NOMO-1 treated with dmso at 0.1 percent for 144 hours (cell line): ENCODE results near the gene FAM171A2.
"Not testable (repeated sequence)": the region's sequence is repeated elsewhere in the genome, so short reads cannot be mapped to it uniquely, and the experiment has no call there.

Experiments used
- DNase-seq: peaks from one replicate; lab custom pipeline; 2025; ENCODE audit not compliant: unreplicated experiment; lab: John Stamatoyannopoulos, UW

Gene FAM171A2

GRCh38 chr17:44347206-44348055 lies 16.2 kb downstream of the FAM171A2 start:
- DNase-seq, result not testable (repeated sequence)

GRCh38 chr17:44346064-44346844 lies 17.4 kb downstream of the FAM171A2 start:
- no peak for DNase-seq

GRCh38 chr17:44345454-44346026 lies 18.1 kb downstream of the FAM171A2 start:
- DNase-seq, result peak; percentile 67

- DNase-seq, result peak; percentile 96
These were observed 18.7 kb downstream of the FAM171A2 start, which contains the start of gene GRN for GRCh38 chr17:44344939-44345453. TSS of gene GRN (plus strand) at chr17:44345302. CDS start at chr17:44349165, 3,863 bp downstream.

- no peak for DNase-seq
These were observed 20.0 kb downstream of the FAM171A2 start for GRCh38 chr17:44343510-44344209.

- not testable (repeated sequence) for DNase-seq
These were observed 23.1 kb downstream of the FAM171A2 start for GRCh38 chr17:44340553-44340952.

GRCh38 chr17:44338702-44339101 lies 25.0 kb downstream of the FAM171A2 start:
- no peak for DNase-seq

- no peak for DNase-seq
These were observed 27.7 kb downstream of the FAM171A2 start for GRCh38 chr17:44335968-44336367.

- DNase-seq, result no peak
These were observed 28.1 kb downstream of the FAM171A2 start for GRCh38 chr17:44335564-44335963.

GRCh38 chr17:44334727-44335126 lies 28.9 kb downstream of the FAM171A2 start:
- no peak for DNase-seq

- DNase-seq, result no peak
These were observed 29.3 kb downstream of the FAM171A2 start for GRCh38 chr17:44334315-44334714.

GRCh38 chr17:44333371-44333770 lies 30.3 kb downstream of the FAM171A2 start:
- peak; percentile 42 for DNase-seq

- DNase-seq, result peak; percentile 41
These were observed 32.3 kb downstream of the FAM171A2 start for GRCh38 chr17:44331249-44331760.

- DNase-seq, result not testable (repeated sequence)
These were observed 33.4 kb downstream of the FAM171A2 start for GRCh38 chr17:44330263-44330662.

GRCh38 chr17:44329516-44329915 lies 34.1 kb downstream of the FAM171A2 start:
- not testable (repeated sequence) for DNase-seq

- no peak for DNase-seq
These were observed 35.8 kb downstream of the FAM171A2 start for GRCh38 chr17:44327715-44328449.

- DNase-seq, result peak; percentile 94
These were observed 36.7 kb downstream of the FAM171A2 start for GRCh38 chr17:44326861-44327444.

- DNase-seq, result peak; percentile 83
These were observed 38.9 kb downstream of the FAM171A2 start, which contains the start of gene SLC25A39 for GRCh38 chr17:44324571-44325275. TSS of gene SLC25A39 (minus strand) at chr17:44324823. CDS start at chr17:44323562, 1,261 bp downstream.
